Stimulated activated CD8-positive, alpha-beta memory T cell treated with anti-CD3 and anti-CD28 coated beads, Interleukin-12 subunit alpha, Interleukin-12 subunit beta, amount 100 ng/mL, for 24 hours (primary cell): ENCODE results near the gene DKKL1.
A peak's percentile ranks its signal among the peaks of the same experiment; 100 is the strongest.
"Not testable (repeated sequence)": the region's sequence is repeated elsewhere in the genome, so short reads cannot be mapped to it uniquely, and the experiment has no call there.

Experiments
- DNase-seq: peaks from one replicate; pipeline ENCODE4 v3.0.0-alpha.2; 2020; ENCODE audit errors: extremely low read depth

Gene DKKL1

GRCh38 chr19:49363268-49364082 lies at the start of gene DKKL1:
DKKL1 (plus strand) TSS chr19:49363877; CDS start chr19:49363999, 122 bp downstream.
- peak; percentile 19 for DNase-seq

- DNase-seq, result no peak
Measured at GRCh38 chr19:49315111-49315510, 48.6 kb upstream of the DKKL1 start.

- no peak for DNase-seq
Measured at GRCh38 chr19:49316284-49316683, 47.4 kb upstream of the DKKL1 start.

- no peak for DNase-seq
Measured at GRCh38 chr19:49318296-49318695, 45.4 kb upstream of the DKKL1 start.

- DNase-seq, result no peak
Measured at GRCh38 chr19:49324801-49325576, 38.7 kb upstream of the DKKL1 start, which contains the start of gene SLC6A16. SLC6A16 (minus strand) TSS chr19:49325191; CDS start chr19:49311347, 13,844 bp downstream.

- DNase-seq, result not testable (repeated sequence)
Measured at GRCh38 chr19:49325756-49326155, 37.9 kb upstream of the DKKL1 start.

- DNase-seq, result no peak
Measured at GRCh38 chr19:49326165-49326704, 37.4 kb upstream of the DKKL1 start.

- DNase-seq, result no peak
Measured at GRCh38 chr19:49327878-49328544, 35.7 kb upstream of the DKKL1 start.

- no peak for DNase-seq
Measured at GRCh38 chr19:49328741-49329140, 34.9 kb upstream of the DKKL1 start.

GRCh38 chr19:49331187-49331586 lies 32.5 kb upstream of the DKKL1 start:
- not testable (repeated sequence) for DNase-seq

- no peak for DNase-seq
Measured at GRCh38 chr19:49331616-49332055, 32.0 kb upstream of the DKKL1 start.

- not testable (repeated sequence) for DNase-seq
Measured at GRCh38 chr19:49332691-49333417, 30.8 kb upstream of the DKKL1 start.

- no peak for DNase-seq
Measured at GRCh38 chr19:49333418-49333805, 30.3 kb upstream of the DKKL1 start.

GRCh38 chr19:49333811-49334288 lies 29.8 kb upstream of the DKKL1 start:
- peak; percentile 37 for DNase-seq

- no peak for DNase-seq
Measured at GRCh38 chr19:49335071-49335783, 28.4 kb upstream of the DKKL1 start, which contains the start of gene CD37. CD37 (plus strand) TSS chr19:49335406; CDS start chr19:49335541, 135 bp downstream.

- no peak for DNase-seq
Measured at GRCh38 chr19:49335784-49336481, 27.7 kb upstream of the DKKL1 start.

GRCh38 chr19:49336482-49337266 lies 27.0 kb upstream of the DKKL1 start:
- no peak for DNase-seq

GRCh38 chr19:49337267-49338022 lies 26.2 kb upstream of the DKKL1 start:
- DNase-seq, result no peak
